NCI-H2107 treated with DMSO at 0.1 percent for 48 hours (cell line): ENCODE measurements around the gene OAS1.

Source experiments
- DNase-seq: peaks from one replicate; lab custom pipeline; 2025; ENCODE audit not compliant: unreplicated experiment; lab: John Stamatoyannopoulos, UW

OAS1 gene

DNA sequence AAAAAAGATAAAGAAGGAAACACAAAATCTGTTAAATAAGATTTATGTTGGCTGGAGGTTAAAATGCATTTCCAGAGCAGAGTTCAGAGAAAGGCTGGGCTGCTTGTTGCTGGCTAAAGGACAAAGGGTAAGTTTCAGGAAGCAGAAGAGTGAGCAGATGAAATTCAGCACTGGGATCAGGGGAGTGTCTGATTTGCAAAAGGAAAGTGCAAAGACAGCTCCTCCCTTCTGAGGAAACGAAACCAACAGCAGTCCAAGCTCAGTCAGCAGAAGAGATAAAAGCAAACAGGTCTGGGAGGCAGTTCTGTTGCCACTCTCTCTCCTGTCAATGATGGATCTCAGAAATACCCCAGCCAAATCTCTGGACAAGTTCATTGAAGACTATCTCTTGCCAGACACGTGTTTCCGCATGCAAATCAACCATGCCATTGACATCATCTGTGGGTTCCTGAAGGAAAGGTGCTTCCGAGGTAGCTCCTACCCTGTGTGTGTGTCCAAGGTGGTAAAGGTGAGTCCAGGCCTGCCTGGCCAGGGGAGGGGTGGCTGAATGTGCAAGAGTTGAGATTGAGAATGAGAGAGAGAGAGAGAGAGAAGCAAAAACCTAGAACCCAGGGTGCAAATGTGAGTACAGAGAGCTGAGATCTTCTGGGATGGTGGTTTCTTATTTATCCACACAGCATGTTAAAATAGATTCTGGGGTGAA, at the start of gene OAS1:
Gene OAS1 (plus strand): TSS at position 251 of the 703 bp plus-strand sequence. CDS start 78 bp downstream, at position 329.
- peak; percentile 40 for DNase-seq

DNA sequence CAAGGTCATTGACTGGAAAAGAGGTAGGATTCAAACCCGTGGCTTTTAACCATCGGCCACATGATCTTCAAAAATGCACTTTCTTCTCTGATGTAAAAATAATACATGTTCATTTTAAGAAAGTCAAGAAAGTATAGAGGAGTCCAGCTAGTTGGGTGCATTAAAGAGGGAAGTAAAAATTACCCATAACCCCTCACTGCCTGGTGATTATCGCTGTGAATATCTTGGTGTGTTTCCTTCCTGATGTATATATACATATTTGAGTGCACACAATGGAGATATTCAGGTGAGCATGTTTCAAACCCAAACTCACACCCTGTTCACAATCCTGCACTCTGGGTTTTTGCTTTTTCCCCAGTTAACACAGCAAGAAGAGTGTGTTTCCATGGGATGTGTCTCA, 47.5 kb upstream of the OAS1 start:
- no peak for DNase-seq

DNA sequence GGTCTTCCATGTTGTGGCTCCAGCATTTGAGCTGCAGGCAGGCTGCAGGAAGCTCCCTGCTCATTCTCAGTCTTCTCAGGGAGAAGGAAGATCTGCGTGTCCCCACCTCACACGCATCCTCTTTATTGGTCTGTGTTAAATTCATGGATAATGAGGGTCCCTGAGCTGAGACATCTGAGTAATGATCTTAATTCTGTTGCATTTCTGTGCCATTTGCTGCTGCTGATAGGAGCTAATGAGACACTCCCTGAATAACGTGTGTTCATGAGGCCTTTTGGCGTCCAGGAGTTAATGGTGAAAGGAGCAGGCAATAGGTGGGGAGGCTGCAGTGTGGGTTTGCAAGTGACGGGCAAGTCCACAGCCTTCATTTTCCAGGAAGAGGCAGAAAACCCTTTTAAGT, 46.6 kb upstream of the OAS1 start:
- DNase-seq, result no peak

DNA sequence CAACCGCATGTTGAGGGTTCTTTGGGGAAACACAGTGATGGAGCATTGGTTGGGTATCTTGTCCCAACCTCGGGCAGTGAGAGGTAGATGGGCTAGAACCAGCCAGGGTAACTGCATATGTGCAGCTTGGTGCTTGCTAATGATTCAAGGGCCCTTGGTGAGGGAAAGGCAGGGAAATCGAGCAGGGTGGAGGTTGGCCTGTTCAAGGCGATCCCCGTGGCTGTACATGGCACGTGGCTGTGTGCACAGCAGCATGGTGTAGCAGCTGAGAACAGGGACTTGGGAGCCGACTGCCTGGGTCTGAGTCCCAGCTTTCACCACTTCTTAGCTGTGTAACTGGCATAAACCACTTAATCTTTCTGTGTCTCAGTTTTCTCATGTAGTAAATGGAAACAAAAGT, 45.5 kb upstream of the OAS1 start:
- no peak for DNase-seq

DNA sequence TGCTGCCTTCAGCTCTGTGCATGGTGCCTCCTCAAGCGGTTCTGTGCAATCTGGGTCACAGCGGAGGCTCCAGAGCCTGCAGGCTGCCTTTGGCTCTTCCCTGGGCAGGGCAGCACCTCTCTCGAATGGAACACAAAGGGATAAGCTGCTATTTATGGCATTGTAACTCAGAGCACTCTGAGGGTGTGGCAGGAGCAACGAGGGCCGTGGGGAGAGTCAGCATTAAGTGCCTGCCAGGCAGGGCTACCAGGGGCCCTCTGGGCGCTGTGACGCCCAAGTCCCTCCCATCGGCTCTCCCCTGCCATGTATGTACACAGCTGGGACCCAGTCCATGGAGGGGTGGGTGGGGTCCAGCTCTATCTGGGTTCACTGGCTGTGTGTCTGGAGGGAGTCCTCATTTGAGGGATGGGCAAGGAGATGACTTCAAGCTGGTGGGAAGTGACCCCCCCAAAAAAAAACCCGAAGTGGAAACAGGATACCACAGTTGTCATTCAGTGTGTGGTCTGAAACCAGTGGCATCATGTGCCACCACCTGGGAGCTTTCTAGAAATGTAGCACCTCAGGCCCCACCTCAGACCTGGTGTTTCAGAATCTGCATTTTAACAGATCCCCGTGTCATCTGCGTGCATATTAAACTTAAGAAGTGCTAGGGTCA, 44.0 kb upstream of the OAS1 start:
- DNase-seq, result no peak

DNA sequence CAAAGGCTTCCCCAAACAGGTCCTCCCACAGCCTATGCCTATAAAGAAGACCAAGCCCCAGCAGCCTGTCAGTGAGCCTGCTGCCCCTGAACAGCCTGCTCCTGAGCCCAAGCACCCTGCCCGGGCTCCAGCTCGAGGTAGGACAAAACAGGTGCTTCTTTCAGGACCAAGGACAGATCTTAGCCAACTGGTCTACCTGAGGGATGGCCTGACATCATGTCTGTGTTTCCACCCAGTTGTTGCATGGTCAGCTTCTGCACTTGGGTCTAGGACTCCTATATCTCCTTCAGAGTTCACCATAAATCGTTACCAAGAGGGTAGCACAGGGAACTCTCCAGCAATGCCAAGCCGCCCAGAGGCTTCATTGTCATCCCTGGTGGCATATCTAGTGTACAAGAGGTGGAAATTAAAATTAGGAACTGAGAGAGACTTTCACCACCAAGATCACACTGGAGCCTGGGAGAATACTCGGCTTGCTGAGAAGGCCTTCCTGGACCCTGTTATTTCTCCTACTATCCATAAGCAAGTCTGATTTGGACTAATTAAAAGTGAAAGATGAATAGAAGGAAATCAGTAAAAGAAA, 38.2 kb upstream of the OAS1 start:
- no peak for DNase-seq

DNA sequence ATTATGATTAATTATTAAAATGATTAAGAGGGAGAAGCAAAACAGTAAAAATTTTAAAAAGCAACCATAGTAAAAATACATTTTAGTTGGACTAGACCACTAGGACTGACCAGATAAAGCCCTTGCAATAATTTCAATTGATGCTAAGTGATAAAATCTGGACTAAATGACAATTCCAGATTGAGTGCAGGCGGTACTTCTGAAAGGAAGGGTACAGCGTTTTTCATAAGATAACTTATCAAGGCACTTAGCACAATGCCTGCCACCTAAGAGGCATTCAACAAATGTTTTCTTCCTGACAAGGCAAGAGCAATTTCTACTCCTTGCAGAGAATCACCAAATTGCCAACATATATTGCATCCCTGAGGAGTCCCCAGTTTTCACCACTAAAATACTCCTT, 37.7 kb upstream of the OAS1 start:
- DNase-seq, result no peak

DNA sequence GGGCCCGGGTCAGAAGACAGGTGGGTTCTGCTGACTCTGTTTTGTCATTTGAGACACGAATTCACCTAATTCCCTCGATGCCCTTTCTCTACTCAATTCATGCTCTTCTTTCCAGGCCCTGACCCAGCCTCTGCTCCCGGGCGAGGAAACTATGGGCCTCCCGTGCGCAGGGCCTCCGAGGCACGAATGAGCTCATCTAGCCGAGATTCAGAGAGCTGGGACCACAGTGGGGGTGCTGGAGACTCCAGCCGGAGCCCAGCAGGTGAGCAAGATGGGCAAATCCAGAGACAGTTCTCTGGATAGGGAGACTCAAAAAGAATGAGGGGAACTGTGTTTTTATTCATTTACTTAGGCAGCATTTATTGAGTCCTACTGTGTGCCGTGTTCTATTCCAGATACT, 37.0 kb upstream of the OAS1 start:
- DNase-seq, result no peak

DNA sequence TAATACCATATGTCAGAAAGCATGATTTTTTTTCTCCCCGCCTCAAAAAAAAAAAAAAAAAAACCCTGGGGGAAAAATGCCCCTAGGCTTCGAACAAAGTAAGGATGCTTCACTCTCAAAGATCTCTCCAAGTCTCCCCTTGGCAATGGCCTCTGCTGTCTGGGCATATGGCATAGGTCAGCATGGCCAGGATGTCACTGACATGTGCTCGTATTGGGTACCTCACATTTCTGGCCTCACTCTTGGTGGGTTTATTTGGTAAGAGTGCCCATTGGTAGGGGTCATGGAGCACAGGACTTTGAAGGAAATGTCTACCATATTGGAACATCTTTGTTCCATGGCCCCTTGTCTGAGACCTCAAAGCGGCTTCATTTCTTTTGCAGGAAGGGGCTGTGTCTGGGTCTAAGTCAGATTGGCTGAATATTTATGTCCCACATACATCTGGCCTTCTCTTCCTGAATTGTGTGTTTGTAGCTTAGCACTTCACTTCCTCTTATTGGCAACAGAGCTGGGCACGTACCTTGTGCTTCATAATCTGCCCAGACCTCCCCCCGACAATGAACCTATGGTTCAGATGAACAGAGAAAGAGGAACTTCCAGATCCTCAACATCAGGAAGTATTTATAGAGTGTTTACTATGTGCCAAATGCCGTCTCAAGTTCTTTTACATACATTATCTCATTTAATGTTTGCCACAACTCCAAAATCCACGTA, 36.3 kb upstream of the OAS1 start:
- no peak for DNase-seq

DNA sequence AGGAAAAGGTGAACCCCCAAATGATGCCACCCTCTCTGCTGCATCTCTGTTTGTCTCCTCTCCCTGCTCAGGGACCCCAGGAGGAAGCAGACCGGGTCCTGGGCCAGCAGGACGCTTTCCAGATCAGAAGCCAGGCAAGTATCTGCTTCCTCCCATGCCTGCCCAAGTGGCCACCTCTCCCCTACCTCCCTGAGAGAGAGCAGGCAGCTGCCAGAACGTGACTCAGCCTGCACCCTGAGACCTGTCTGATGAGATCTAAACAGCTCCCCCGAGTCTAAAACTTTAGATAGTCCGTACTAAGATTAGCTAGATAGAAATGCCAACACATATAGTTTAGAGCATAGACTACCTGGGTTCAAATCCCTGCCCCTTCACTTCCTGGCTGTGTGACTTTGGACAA, 31.2 kb upstream of the OAS1 start:
- DNase-seq, result no peak

DNA sequence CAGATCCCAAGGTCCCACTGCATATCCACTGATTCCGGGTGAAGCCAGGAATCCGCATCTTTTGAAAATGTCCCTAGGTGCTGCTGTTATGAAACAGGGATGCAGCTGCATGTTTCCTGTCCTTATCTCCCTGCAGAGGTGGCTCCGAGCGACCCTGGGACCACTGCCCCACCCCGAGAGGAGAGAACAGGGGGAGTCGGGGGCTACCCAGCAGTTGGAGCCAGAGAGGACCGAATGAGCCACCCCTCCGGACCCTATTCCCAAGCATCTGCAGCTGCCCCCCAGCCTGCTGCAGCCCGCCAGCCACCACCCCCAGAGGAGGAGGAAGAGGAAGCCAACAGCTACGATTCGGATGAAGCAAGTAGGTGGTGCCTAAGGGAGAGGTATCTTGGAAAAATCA, 30.3 kb upstream of the OAS1 start:
- no peak for DNase-seq

DNA sequence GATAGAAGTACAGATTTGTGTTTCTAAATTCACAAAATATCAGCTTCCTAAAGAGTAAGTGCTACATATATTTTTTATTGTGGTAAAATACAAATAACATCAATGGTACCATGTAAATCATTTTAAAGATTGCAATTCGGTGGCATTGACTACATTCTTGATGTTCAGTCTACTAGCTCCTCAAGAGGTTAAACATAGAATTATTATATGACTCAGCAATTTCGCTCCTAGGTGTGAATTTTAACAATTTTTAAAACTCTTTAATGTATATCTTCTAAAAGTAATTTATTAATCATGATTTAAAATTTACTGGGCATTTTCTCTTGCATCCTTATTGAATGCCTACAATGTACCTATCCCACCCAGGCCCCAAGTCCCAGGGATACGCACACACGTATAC, 29.8 kb upstream of the OAS1 start:
- DNase-seq, result no peak

DNA sequence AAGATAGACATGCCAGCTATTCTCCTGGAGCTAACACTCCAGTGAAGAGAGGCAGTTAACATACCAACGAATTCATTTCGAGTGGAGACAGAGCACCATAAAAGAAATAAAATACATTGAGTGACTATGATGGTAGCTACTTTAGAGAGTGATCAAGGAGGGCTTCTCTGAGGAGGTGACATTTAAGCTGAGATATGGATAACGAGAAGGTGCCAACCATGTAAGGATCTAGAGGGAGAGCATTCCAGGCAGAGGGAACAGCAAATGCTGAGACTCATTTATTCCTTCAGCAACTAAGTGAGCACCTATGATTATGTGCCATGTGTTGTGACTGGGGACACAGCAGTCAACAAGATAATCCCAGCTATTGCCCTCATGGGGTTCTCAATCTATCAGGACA, 28.3 kb upstream of the OAS1 start:
- no peak for DNase-seq

DNA sequence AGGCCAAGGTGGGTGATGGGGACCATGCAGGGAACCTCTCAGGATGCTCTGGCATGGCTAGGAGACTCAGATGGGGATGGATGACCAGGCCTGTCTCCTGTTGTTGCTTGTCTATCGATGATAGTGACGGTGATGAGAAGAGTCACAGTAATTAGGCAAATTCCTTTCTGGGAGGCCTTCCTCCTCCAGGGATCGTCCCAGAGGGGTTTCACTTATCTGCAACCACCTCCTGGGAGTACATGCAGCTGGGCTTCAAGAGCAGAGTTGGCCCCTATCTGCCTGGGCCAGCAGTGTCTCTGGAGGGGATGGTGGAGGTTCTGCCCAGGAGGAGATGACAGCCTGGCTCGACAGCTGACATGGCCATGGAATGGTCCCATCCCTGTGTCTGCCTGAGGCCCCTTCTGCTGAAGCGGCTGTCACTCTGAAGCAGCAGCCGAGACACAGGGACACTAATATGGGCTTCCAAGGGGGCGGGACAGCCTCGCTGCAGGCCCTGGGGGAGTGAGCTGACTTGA, 27.5 kb upstream of the OAS1 start:
- no peak for DNase-seq

DNA sequence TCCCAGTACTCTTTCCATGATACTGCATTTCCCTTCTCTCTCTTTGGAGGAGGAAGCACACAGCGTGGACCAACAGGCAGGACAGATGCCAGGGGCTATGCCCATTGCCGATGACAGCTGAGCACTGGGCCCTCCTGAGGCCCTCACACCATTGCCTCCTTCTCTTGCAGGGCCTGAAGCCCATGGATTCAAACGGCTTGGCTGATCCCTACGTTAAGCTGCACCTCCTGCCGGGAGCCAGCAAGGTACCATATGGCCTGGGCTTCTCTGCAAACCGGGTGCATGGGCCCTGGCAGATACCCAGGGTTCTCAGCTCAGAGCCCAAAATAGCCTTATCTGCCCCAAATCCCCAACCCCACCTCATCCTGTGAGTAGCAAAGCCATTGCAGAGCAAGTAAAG, 25.2 kb upstream of the OAS1 start:
- no peak for DNase-seq

DNA sequence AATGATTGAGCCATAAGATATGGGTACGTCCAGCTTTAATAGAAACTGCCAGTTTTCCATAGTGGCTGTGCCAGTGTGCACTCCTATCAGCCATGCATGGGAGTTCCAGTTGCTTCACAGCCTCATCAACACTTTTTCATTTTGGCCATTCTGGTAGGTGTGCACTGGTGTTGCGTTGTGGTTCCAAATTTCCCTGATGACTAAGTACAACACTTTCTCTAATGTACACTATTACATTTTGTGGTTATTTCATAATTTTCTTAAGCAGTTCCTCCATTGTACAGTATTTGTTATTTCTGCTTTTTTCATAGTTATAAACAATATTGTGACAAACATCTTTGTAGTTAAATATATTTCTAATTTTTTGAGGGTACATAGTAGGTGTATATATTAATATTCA, 21.5 kb upstream of the OAS1 start:
- DNase-seq, result no peak

DNA sequence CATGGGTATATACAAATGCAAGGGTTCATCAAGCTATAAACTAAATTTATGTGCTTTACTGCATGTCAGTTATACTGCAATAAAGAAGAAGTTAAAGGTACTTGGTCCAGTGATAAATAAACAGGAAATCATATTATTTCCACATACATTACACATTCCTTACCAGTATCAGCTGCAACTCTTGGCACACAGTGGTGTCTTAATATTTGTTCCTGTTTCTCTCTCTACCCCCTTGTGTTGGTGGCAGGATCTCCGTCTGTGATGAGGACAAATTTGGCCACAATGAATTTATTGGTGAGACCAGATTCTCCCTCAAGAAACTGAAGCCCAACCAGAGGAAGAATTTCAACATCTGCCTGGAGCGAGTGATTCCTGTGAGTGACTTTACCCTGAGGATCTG, 19.2 kb upstream of the OAS1 start:
- DNase-seq, result no peak

DNA sequence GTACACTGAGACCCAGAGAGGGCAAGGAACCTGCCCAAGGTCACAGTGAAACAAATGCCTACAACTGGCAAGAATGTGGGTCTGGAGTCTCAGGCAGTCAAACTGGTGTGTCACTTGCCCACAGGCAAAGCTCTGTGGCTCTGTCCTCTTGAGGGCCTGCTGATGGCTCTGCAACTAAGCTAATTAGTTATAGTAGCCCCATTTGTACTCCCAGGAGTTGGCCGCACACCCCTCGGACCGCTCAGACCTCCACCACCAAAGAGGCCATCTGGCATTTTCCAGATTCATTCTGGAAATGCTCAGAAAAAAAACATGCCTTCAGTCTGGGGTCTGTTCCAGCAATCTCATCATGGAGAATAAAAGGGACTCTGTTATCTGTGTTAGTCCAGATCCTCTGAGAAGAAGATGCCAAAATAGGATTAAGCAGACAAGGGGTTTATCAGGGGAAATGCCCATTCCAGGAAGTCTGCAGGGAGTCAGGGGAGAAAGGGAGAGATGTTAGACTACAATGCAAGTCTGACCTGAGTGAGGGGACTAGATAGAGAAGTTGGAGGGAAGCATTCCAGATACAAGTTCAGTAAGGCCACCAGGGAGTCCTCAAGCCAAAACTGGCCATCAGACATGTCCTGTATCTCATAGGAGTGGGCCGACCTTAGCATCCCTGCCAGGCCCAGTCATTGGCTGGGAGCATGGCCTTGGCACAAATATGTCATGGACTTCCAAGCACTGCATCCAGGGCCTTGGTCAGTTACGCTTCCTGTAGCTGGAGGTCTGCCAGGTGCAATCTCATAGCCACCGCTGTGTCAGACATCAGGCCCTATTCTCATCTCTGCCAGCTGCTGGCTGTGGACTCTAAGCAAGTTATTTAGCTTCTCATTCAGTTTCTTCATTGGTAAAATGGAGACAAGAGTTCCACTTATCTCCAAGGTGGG, 15.4 kb upstream of the OAS1 start:
- DNase-seq, result no peak

DNA sequence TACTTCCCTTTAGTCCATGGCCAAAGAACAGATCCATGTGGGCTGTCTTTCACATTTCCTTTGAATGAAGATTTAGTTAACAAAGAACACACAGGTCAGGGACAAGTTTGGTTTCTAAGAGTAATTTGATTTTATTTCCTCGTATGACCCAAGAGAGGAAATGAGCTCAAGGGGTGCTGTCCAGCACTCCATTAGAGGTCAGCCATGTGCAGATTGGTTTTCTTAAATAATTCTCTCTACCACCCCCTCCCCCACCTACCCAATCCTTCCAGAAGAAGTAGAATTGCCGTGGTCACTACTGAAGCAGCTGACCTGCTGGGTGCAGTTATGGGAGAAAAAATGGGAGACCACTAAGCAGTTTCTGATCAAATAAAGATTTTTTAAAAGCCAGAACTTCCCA, 13.9 kb upstream of the OAS1 start:
- DNase-seq, result no peak

DNA sequence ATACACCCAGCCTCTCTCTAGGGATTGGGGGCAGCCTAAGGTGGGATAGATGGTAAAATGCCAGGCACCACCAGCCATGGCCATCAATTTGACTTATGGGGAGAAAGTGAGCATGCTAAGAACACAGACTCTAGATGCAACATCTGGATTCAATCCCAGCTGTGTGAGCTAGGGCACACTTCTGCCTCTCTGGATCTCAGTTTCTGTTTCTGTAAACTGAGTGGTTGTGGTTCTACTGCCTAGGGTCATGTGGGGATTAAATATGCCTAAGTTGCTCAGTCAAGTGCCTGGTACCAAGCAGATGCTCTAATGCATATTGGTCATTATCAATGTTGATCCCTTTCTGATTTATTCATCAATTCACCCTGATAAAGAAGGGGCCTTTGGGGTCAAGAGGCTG, 12.6 kb upstream of the OAS1 start:
- no peak for DNase-seq

DNA sequence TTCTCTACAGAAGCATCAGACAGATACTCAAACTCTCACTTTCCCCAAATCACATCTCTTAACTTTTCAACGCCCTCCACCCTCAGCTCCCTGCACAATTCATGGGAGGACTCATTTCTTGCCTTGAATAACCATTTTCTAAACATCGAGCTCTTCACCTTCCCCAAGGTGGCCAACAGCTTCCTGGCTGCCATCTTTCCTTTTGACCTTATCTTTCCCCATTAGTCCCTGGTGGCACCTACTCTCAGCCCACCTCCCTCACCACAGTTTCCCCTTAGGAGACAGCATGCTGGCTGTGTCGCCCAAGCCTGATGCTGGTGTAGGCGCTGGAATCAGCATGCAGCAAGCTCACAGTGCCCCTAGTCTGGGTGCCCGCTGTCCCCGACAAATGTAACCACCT, 8.4 kb upstream of the OAS1 start:
- DNase-seq, result no peak
